B cell (primary cell): ENCODE measurements around the gene GRID2. TPM values are rescaled to one million over a fixed set of nuclear protein-coding genes. Genes with fewer than 3 reads are reported as not detected.

Source experiments
- ATAC-seq: fragments of 200-7000 bp; cut with Tn5 transposase; one replicate; pipeline ENCODE4 v1.10.0; 2021; ENCODE audit warnings: low read depth, mild to moderate bottlenecking, moderate number of reproducible peaks, moderate library complexity
- CTCF ChIA-PET: fragments of 350-600 bp; sonication (Branson Sonifier 250); formaldehyde crosslinking; loops from one replicate; lab custom pipeline; 2021; ENCODE audit warnings: antibody characterized with exemption, inconsistent platforms; lab: Charles Lee
- POLR2A ChIA-PET: fragments of 350-600 bp; sonication (Branson Sonifier 250); formaldehyde crosslinking; loops from one replicate; lab custom pipeline; 2021; ENCODE audit warnings: antibody characterized with exemption; lab: Charles Lee
- DNase-seq: peaks from one replicate; pipeline ENCODE4 v3.0.0; 2013
- H2AFZ ChIP-seq: 2 replicates; pipeline ENCODE4 v1.6.1; 2012; ENCODE audit warnings: mild to moderate bottlenecking, low read depth, low read length; ENCODE audit not compliant: insufficient read depth, poor library complexity, severe bottlenecking
- H3K27ac ChIP-seq, 2 donors: 1 replicate in 1 of 2; 2 replicates in 1 of 2; pipeline ENCODE4 v1.5.1; 2012 to 2013; ENCODE audit warnings: low read length in 2 of 2, mild to moderate bottlenecking in 2 of 2, moderate library complexity in 1 of 2
- H3K27me3 ChIP-seq, 4 experiments: fragments of 200-600 bp in 1 of 4; sonication (generic) in 1 of 4; replicated peaks in 1 of 4; 1 replicate in 2 of 4; 2 replicates in 2 of 4; pipeline versions ENCODE4 v1.6.1 to v1.7.0; 2013 to 2016; ENCODE audit warnings: low read length in 3 of 4, mild to moderate bottlenecking in 2 of 4, mixed read lengths in 1 of 4, moderate library complexity in 1 of 4; ENCODE audit not compliant: insufficient read depth in 4 of 4, control insufficient read depth in 3 of 4; ENCODE audit errors: control extremely low read depth in 1 of 4
- H3K36me3 ChIP-seq, 2 experiments: replicated peaks in 1 of 2; 1 replicate in 1 of 2; 2 replicates in 1 of 2; pipeline versions ENCODE4 v1.6.1 to v1.7.1; 2013; ENCODE audit warnings: low read length in 1 of 2; ENCODE audit not compliant: insufficient read depth in 2 of 2, control insufficient read depth in 1 of 2; ENCODE audit errors: control extremely low read depth in 1 of 2, extremely low read depth in 1 of 2
- H3K4me1 ChIP-seq, 2 donors: fragments of 200-600 bp in 1 of 2; sonication (generic) in 1 of 2; 1 replicate in 1 of 2; 2 replicates in 1 of 2; pipeline versions ENCODE4 v1.5.1 to v1.6.1; 2013 to 2017; ENCODE audit warnings: low read length in 2 of 2; ENCODE audit not compliant: control insufficient read depth in 2 of 2, insufficient read depth in 2 of 2
- H3K4me2 ChIP-seq: replicated peaks from 2 replicates; pipeline ENCODE3; 2012; ENCODE audit warnings: mild to moderate bottlenecking, low read depth, low read length; ENCODE audit not compliant: poor library complexity, severe bottlenecking
- H3K4me3 ChIP-seq, 5 experiments: fragments of 200-600 bp in 1 of 5; sonication (generic) in 1 of 5; 1 replicate in 3 of 5; 2 replicates in 2 of 5; pipeline versions ENCODE4 v1.5.1 to v1.7.0; 2011 to 2016; ENCODE audit warnings: low read length in 4 of 5, mild to moderate bottlenecking in 4 of 5, low read depth in 2 of 5, control low read depth in 1 of 5, moderate library complexity in 1 of 5; ENCODE audit not compliant: insufficient read depth in 1 of 5; ENCODE audit errors: control extremely low read depth in 1 of 5, extremely low read depth in 1 of 5
- H3K79me2 ChIP-seq: fragments of 200-600 bp; sonication (generic); one replicate; pipeline ENCODE4 v1.6.0; 2016; ENCODE audit warnings: low read length; ENCODE audit not compliant: control insufficient read depth, insufficient read depth
- H3K9ac ChIP-seq: fragments of 200-600 bp; sonication (generic); 2 replicates; pipeline ENCODE4 v1.6.1; 2017; ENCODE audit warnings: mild to moderate bottlenecking, low read length, moderate library complexity
- H3K9me3 ChIP-seq, 3 donors: one replicate each; pipeline versions ENCODE4 v1.6.1 to v1.7.1; 2013; ENCODE audit warnings: low read length in 2 of 3; ENCODE audit not compliant: control insufficient read depth in 2 of 3, insufficient read depth in 1 of 3; ENCODE audit errors: control extremely low read depth in 1 of 3
- H4K20me1 ChIP-seq: 2 replicates; pipeline ENCODE4 v1.6.0; 2012; ENCODE audit warnings: mild to moderate bottlenecking, low read length; ENCODE audit not compliant: insufficient read depth, control insufficient read depth, poor library complexity, severe bottlenecking
- H3K27ac Mint-ChIP-seq: one replicate; pipeline ENCODE4 v1.8.0; 2021; ENCODE audit warnings: mixed read lengths
- H3K27me3 Mint-ChIP-seq: one replicate; pipeline ENCODE4 v1.8.0; 2021; ENCODE audit warnings: mixed read lengths
- H3K4me1 Mint-ChIP-seq: one replicate; pipeline ENCODE4 v1.8.0; 2021; ENCODE audit warnings: mixed read lengths
- H3K4me3 Mint-ChIP-seq: one replicate; pipeline ENCODE4 v1.8.0; 2021; ENCODE audit warnings: mixed read lengths
- H3K9me3 Mint-ChIP-seq: one replicate; pipeline ENCODE4 v1.8.0; 2022; ENCODE audit warnings: mixed read lengths; ENCODE audit not compliant: insufficient read depth
- EZH2 ChIP-seq: IDR thresholded peaks from 2 replicates; pipeline ENCODE4 v1.6.1; 2012; ENCODE audit warnings: borderline replicate concordance, low read depth, mild to moderate bottlenecking, moderate library complexity, low read length; ENCODE audit not compliant: insufficient read depth, poor library complexity, severe bottlenecking
- WGBS: methylation state at CpG from one replicate; pipeline ENCODE4 v1.1.5; 2013; ENCODE audit warnings: missing lambda C conversion rate; ENCODE audit not compliant: insufficient coverage; 5-methylcytosine and 5-hydroxymethylcytosine counted together
- intact Hi-C: fragments of 100-400 bp; cut with micrococcal nuclease; formaldehyde crosslinking; loops from one replicate; pipeline ENCODE4 v1.10.0; 2022
- polyA plus RNA-seq: library from polyadenylated mRNA; depleted of rRNA; stranded (reverse); fragments of >200 nt; gene quantifications from 2 replicates; pipeline ENCODE4 v1.2.3, GENCODE V29; 2012
- total RNA-seq, 2 donors: library from RNA; stranded (reverse); fragments of 120-200 nt in 1 of 2; gene quantifications; 1 replicate in 1 of 2; 2 replicates in 1 of 2; pipeline versions ENCODE4 v1.2.3 to v1.2.4, GENCODE V29; 2013 to 2022
- TF ChIP-seq, protein P1 (sequence below): fragments of 200-600 bp; IDR thresholded peaks from one replicate; pipeline ENCODE4 v1.8.0; 2022; ENCODE audit warnings: antibody characterized with exemption, mild to moderate bottlenecking

Gene GRID2
- total and polyA plus RNA-seq, 2 donors (not counting 1 experiment from before 2014, with no cell fraction given), result not detected

DNA sequence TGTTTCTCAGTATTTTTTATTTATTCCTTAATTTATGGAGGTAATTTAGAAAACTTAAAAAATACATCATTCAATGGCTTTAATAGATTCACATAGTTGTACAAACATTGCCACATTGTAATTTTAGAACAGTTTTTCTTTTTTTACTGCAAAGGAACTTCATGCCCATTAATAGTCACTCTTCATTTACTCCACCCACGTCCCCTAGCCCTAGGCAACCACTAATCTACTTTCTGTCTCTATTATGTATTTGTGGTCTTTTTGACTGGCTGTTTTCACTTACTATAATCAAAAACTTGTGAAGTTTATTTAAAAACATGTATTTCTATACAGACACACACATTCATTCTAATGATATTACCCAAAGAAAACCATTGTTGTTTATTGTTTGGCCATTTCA is 664.8 kb downstream of the GRID2 start:
- no CpG with 5 or more reads among the region's 1 CpG for WGBS
- no peak overlapping the region for H3K4me3 Mint-ChIP-seq
- intact Hi-C loops, result no loop called here
- H4K20me1 ChIP-seq, result no peaks in the 10 kb centered on the region
- ChIA-PET CTCF (no interaction called here), POLR2A (no interaction called here)
- DNase-seq (no peak), ATAC-seq (no peak)
- H3K9ac ChIP-seq, result no peak overlapping the region
- H3K79me2 ChIP-seq, result no peaks in the 10 kb centered on the region
- H3K9me3 Mint-ChIP-seq, result peaks cover 7% of the 10 kb centered on the region
- no peak overlapping the region for H2AFZ ChIP-seq
- no peaks in the 10 kb centered on the region for H3K36me3 ChIP-seq
- H3K9me3 ChIP-seq, result peaks cover 0 to 3% (median 0%) of the 10 kb centered on the region in 3 donors
- H3K4me1 ChIP-seq, result no peaks in the 10 kb centered on the region
- H3K4me2 ChIP-seq, result no peak overlapping the region
- H3K4me1 Mint-ChIP-seq, result no peaks in the 10 kb centered on the region
- no peak overlapping the region for H3K27ac ChIP-seq
- H3K27me3 ChIP-seq, result no peaks in the 10 kb centered on the region
- no peaks in the 10 kb centered on the region for H3K27me3 Mint-ChIP-seq
- H3K4me3 ChIP-seq, result no peak overlapping the region
- H3K27ac Mint-ChIP-seq, result no peak overlapping the region
- TF ChIP-seq, protein P1, sequence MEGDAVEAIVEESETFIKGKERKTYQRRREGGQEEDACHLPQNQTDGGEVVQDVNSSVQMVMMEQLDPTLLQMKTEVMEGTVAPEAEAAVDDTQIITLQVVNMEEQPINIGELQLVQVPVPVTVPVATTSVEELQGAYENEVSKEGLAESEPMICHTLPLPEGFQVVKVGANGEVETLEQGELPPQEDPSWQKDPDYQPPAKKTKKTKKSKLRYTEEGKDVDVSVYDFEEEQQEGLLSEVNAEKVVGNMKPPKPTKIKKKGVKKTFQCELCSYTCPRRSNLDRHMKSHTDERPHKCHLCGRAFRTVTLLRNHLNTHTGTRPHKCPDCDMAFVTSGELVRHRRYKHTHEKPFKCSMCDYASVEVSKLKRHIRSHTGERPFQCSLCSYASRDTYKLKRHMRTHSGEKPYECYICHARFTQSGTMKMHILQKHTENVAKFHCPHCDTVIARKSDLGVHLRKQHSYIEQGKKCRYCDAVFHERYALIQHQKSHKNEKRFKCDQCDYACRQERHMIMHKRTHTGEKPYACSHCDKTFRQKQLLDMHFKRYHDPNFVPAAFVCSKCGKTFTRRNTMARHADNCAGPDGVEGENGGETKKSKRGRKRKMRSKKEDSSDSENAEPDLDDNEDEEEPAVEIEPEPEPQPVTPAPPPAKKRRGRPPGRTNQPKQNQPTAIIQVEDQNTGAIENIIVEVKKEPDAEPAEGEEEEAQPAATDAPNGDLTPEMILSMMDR, result no peak
- TF ChIP-seq EZH2, result no peak

DNA sequence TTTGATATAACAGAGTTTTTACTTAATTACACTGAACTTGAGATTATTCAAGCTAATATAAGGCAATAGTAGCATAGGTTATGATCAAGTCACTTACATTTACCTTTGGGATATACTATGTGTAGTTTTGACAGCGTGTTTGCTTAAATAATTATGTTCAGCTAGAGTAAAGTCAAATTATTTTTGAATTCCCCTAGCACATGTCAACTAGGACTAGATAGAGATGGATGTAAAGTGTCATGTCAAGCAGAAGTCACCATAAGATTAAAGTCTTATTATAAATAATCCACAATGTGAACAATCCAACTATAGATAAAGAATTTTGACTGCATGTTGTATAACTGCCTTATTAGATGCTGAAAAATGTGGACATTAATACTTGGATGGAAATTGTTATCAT is 665.2 kb downstream of the GRID2 start:
- DNase-seq (no peak), ATAC-seq (no peak)
- Histone ChIP-seq H3K27me3 (no peaks in the 10 kb centered on the region), H3K27ac (no peak overlapping the region), H3K79me2 (no peaks in the 10 kb centered on the region), H3K4me2 (no peak overlapping the region), H3K4me3 (no peak overlapping the region), H3K4me1 (no peaks in the 10 kb centered on the region), H2AFZ (no peak overlapping the region), H3K36me3 (no peaks in the 10 kb centered on the region), H4K20me1 (no peaks in the 10 kb centered on the region), H3K9ac (no peak overlapping the region), H3K9me3 (peaks cover 0 to 3% (median 0%) of the 10 kb centered on the region in 3 donors)
- CTCF ChIA-PET, result no interaction called here
- H3K4me3 Mint-ChIP-seq, result no peak overlapping the region
- TF ChIP-seq, protein P1, result no peak
- H3K9me3 Mint-ChIP-seq, result peaks cover 7% of the 10 kb centered on the region
- H3K27ac Mint-ChIP-seq, result no peak overlapping the region
- POLR2A ChIA-PET, result no interaction called here
- no peaks in the 10 kb centered on the region for H3K27me3 Mint-ChIP-seq
- intact Hi-C loops, result no loop called here
- WGBS, result no CpG with 5 or more reads among the region's 1 CpG
- H3K4me1 Mint-ChIP-seq, result no peaks in the 10 kb centered on the region
